Left lung (tissue), 10 donors: ENCODE data around the gene KRTAP10-3. TPM values are rescaled to one million over a fixed set of nuclear protein-coding genes. Genes with fewer than 3 reads are reported as not detected.

Experiments
- ATAC-seq: fragments of 200-7000 bp; cut with Tn5 transposase; one replicate; pipeline ENCODE4 v1.9.1; 2020; ENCODE audit warnings: moderate library complexity
- DNase-seq, 4 donors: peaks; one replicate each; pipeline ENCODE4 v3.0.0-alpha.2; 2013 to 2020
- H3K27ac ChIP-seq, 2 donors: fragments of 200-600 bp; sonication (generic) in 1 of 2; one replicate each; pipeline versions ENCODE4 v1.5.0 to v1.8.0; 2020 to 2021
- H3K27me3 ChIP-seq, 2 donors: fragments of 200-600 bp; sonication (generic) in 1 of 2; one replicate each; pipeline versions ENCODE4 v1.5.0 to v1.8.0; 2020 to 2021
- H3K36me3 ChIP-seq, 2 donors: fragments of 200-600 bp; sonication (generic) in 1 of 2; one replicate each; pipeline versions ENCODE4 v1.5.0 to v1.8.0; 2020 to 2021
- H3K4me1 ChIP-seq, 2 donors: fragments of 200-600 bp; one replicate each; pipeline ENCODE4 v1.8.0; 2021
- H3K4me3 ChIP-seq, 2 donors: fragments of 200-600 bp; sonication (generic) in 1 of 2; one replicate each; pipeline versions ENCODE4 v1.5.0 to v1.8.0; 2020 to 2021; ENCODE audit warnings: mild to moderate bottlenecking in 1 of 2
- H3K9me3 ChIP-seq, 2 donors: fragments of 200-600 bp; sonication (generic) in 1 of 2; one replicate each; pipeline versions ENCODE4 v1.5.0 to v1.8.0; 2020 to 2021
- intact Hi-C, 2 donors: fragments of 100-400 bp; cut with DNase I; formaldehyde crosslinking; loops; one replicate each; pipeline versions ENCODE4 v1.11.2 to v1.14.2; 2022
- polyA plus RNA-seq, 6 donors: library from polyadenylated mRNA; unstranded; fragments of 120-200 nt; gene quantifications; one replicate each; pipeline ENCODE4 v1.2.1, GENCODE V29; 2013; ENCODE audit not compliant: insufficient read length in 6 of 6
- total RNA-seq, 2 donors: library from RNA; stranded (reverse); fragmentation: NEBNext Ultra II Directional; extraction: Animal tissue kit (Norgen Biotek cat#: 25700); gene quantifications; one replicate each; pipeline ENCODE4 v1.2.1, GENCODE V29; 2021
- TF ChIP-seq, protein P1 (sequence below), 2 donors: fragments of 200-600 bp; sonication (generic) in 1 of 2; IDR thresholded peaks; one replicate each; pipeline versions ENCODE4 v1.5.0 to v1.8.0; 2021; ENCODE audit warnings: antibody characterized with exemption in 2 of 2
- donor health status: DM: no; HTN: yes; CAD: no.
- donor health status: DM: no; HTN: no; CAD: no.

KRTAP10-3 gene
- total and polyA plus RNA-seq, 8 donors: not detected

DNA sequence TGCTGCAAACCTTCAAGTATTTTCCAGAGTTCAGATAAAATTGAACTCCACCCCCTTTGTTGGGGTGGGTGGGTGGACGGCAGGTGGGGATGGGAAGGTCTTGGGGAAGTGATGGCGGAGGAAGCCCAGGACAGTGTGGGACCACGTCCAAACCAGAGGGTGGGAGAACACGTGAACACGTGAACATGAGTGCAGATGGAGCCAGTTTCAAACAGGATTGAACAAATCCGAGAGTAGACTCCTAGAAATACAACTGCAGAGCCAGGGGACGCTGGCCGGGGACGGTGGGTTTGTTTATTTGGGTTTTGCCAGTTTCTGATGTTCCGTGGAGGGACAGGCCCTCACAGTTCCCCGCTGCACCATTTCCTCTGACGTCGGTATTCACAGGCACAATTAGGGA, 10.2 kb downstream of the KRTAP10-3 start:
- no peaks in the 10 kb centered on the region for H3K4me1 ChIP-seq
- intact Hi-C loops: no loop called here
- no peaks in the 10 kb centered on the region for H3K36me3 ChIP-seq
- ATAC-seq: no peak
- H3K27me3 ChIP-seq: peaks cover 0 to 63% of the 10 kb centered on the region in 2 donors
- no peak overlapping the region for H3K4me3 ChIP-seq
- H3K27ac ChIP-seq: no peak overlapping the region
- peaks cover 0 to 15% of the 10 kb centered on the region in 2 donors for H3K9me3 ChIP-seq
- DNase-seq: no peak
- TF ChIP-seq, protein P1, sequence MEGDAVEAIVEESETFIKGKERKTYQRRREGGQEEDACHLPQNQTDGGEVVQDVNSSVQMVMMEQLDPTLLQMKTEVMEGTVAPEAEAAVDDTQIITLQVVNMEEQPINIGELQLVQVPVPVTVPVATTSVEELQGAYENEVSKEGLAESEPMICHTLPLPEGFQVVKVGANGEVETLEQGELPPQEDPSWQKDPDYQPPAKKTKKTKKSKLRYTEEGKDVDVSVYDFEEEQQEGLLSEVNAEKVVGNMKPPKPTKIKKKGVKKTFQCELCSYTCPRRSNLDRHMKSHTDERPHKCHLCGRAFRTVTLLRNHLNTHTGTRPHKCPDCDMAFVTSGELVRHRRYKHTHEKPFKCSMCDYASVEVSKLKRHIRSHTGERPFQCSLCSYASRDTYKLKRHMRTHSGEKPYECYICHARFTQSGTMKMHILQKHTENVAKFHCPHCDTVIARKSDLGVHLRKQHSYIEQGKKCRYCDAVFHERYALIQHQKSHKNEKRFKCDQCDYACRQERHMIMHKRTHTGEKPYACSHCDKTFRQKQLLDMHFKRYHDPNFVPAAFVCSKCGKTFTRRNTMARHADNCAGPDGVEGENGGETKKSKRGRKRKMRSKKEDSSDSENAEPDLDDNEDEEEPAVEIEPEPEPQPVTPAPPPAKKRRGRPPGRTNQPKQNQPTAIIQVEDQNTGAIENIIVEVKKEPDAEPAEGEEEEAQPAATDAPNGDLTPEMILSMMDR (IDR thresholded peaks at IDR 0.05): no peak

DNA sequence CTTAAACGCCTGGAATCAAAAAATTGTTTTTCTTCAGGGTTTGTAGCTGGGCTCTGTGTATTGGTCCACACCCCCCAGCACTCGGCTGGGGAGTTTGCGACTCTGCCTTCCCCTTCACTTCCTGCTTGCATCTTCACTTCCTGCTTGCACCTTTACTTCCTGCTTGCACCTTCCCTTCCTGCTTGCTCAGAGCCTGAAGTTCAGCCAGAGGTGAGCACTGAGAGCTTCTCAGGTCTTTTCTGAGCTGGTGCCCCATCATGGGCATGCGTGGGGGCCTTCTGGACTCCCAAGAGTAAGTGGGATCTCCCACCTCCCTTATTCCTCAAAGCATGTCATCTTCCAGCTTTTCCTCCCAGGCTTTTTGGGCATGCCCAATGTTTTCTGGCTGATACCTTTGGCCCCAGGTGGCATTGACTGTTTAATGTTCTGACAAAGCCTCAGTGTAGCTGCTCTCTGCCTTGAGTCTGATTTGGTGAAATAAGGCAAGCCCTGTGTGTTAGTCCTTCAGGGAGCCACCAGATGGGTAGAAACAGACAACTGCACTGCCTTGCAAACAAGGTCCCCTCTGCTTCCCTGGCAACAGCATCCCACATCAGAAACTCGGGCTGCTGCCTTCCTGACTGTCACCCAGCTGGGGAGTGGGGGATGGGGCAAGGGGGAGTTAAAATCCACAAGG, 10.8 kb downstream of the KRTAP10-3 start:
- H3K36me3 ChIP-seq: no peaks in the 10 kb centered on the region
- H3K27me3 ChIP-seq: peaks cover 0 to 63% of the 10 kb centered on the region in 2 donors
- TF ChIP-seq, protein P1 (IDR thresholded peaks at IDR 0.05): no peak
- intact Hi-C loops: no loop called here
- no peak overlapping the region for H3K4me3 ChIP-seq
- H3K27ac ChIP-seq: no peak overlapping the region
- DNase-seq (no peak), ATAC-seq (no peak)
- H3K9me3 ChIP-seq: peaks cover 0 to 20% of the 10 kb centered on the region in 2 donors
- H3K4me1 ChIP-seq: no peaks in the 10 kb centered on the region

DNA sequence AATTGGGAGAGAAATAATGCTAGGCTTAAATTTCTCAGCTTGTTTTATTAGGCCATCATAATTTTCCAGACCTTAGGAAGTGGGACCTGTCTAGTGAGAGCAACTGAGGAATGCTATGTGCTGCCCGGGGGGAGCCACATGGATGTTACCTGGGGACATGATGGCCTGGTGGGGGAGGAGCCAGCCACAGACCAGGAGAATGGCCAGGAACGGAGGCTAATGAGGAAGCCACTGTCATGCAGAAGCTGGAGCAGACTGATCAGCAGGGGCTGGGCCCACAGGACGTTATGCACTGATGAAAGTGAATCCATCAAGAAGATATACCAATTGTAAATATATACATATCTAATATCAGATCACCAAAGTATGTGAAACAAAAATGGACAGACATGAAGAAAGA, 14.0 kb downstream of the KRTAP10-3 start:
- ATAC-seq (no peak), DNase-seq (no peak)
- H3K27me3 ChIP-seq: peaks cover 0 to 32% of the 10 kb centered on the region in 2 donors
- no peaks in the 10 kb centered on the region for H3K36me3 ChIP-seq
- no peak overlapping the region for H3K4me3 ChIP-seq
- TF ChIP-seq, protein P1 (IDR thresholded peaks at IDR 0.05): no peak
- intact Hi-C loops: no loop called here
- peaks cover 0 to 29% of the 10 kb centered on the region in 2 donors for H3K9me3 ChIP-seq
- H3K4me1 ChIP-seq: no peaks in the 10 kb centered on the region
- no peak overlapping the region for H3K27ac ChIP-seq

DNA sequence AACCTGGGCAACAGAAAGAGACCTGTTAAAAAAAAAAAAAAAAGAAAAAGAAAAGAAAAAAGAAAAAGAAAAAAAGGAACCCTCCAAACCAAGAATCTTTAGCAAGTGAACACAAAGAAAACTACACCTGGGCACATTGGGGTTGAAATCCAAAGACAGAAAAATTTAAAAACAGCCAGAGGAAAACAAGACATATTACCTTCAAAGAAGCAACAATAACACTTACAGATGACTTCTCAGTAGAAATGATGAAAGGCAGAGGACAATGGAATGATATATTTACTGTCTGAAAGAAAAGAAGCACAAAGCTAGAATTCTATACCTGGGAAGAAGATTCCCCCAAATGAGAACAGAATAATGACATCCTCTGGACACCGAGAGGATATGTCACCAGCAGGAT, 15.9 kb downstream of the KRTAP10-3 start:
- peaks cover 0 to 20% of the 10 kb centered on the region in 2 donors for H3K27me3 ChIP-seq
- H3K4me3 ChIP-seq: no peak overlapping the region
- H3K9me3 ChIP-seq: peaks cover 0 to 29% of the 10 kb centered on the region in 2 donors
- no peak overlapping the region for H3K27ac ChIP-seq
- H3K36me3 ChIP-seq: no peaks in the 10 kb centered on the region
- no peak for ATAC-seq
- H3K4me1 ChIP-seq: no peaks in the 10 kb centered on the region
- TF ChIP-seq, protein P1 (IDR thresholded peaks at IDR 0.05): no peak
- no peak for DNase-seq
- intact Hi-C loops: no loop called here

- ATAC-seq: no peak
- Histone ChIP-seq H3K36me3 (no peaks in the 10 kb centered on the region), H3K9me3 (peaks cover 0 to 20% of the 10 kb centered on the region in 2 donors), H3K4me1 (no peaks in the 10 kb centered on the region), H3K27ac (no peak overlapping the region), H3K4me3 (no peak overlapping the region), H3K27me3 (peaks cover 0 to 6% of the 10 kb centered on the region in 2 donors)
- intact Hi-C loops: no loop called here
- no peak for DNase-seq
- TF ChIP-seq, protein P1 (IDR thresholded peaks at IDR 0.05): no peak
Measured at GRCh38 chr21:44540741-44541288, 17.8 kb downstream of the KRTAP10-3 start.
